Thymus (tissue), 11 donors: ENCODE results near the gene DNLZ. TPM values are rescaled to one million over a fixed set of nuclear protein-coding genes. Genes with fewer than 3 reads are reported as not detected.

Experiments
- DNase-seq, 9 donors: peaks; one replicate each; pipeline ENCODE4 v3.0.0-alpha.2; 2013; ENCODE audit warnings: low spot score in 9 of 9, low read depth in 6 of 9, missing footprints in 1 of 9
- H3K27ac ChIP-seq, 2 donors: one replicate each; pipeline ENCODE4 v1.5.1; 2013; ENCODE audit warnings: control low read depth in 1 of 2, low read depth in 1 of 2, low read length in 1 of 2, mild to moderate bottlenecking in 1 of 2, moderate library complexity in 1 of 2
- H3K27me3 ChIP-seq, 2 donors: one replicate each; pipeline ENCODE4 v1.5.1; 2013; ENCODE audit warnings: low read length in 1 of 2; ENCODE audit not compliant: control insufficient read depth in 2 of 2, insufficient read depth in 1 of 2
- H3K36me3 ChIP-seq, 2 donors: one replicate each; pipeline ENCODE4 v1.5.1; 2013; ENCODE audit warnings: low read length in 1 of 2, mild to moderate bottlenecking in 1 of 2, moderate library complexity in 1 of 2; ENCODE audit not compliant: control insufficient read depth in 2 of 2, insufficient read depth in 2 of 2
- H3K4me1 ChIP-seq, 2 donors: one replicate each; pipeline ENCODE4 v1.5.1; 2013; ENCODE audit warnings: low read length in 2 of 2; ENCODE audit not compliant: control insufficient read depth in 2 of 2, insufficient read depth in 2 of 2
- H3K4me3 ChIP-seq, 2 donors: one replicate each; pipeline ENCODE4 v1.5.1; 2013; ENCODE audit warnings: low read length in 2 of 2, control low read depth in 1 of 2, mild to moderate bottlenecking in 1 of 2
- H3K9me3 ChIP-seq, 2 donors: one replicate each; pipeline ENCODE4 v1.5.1; 2013; ENCODE audit warnings: low read length in 1 of 2, mild to moderate bottlenecking in 1 of 2; ENCODE audit not compliant: control insufficient read depth in 2 of 2, insufficient read depth in 1 of 2
- WGBS: extraction: QIAGEN DNeasy Blood & Tissue Kit; methylation state at CpG from one replicate; pipeline ENCODE4 v1.1.7; 2013; 5-methylcytosine and 5-hydroxymethylcytosine counted together
- polyA plus RNA-seq: library from polyadenylated mRNA; stranded (reverse); fragments of 200-250 nt; gene quantifications from one replicate; pipeline ENCODE4 v1.2.3, GENCODE V29; 2013
- total RNA-seq: library from RNA; stranded (reverse); fragments of 120-200 nt; gene quantifications from one replicate; pipeline ENCODE4 v1.2.4, GENCODE V29; 2013
- donor health status: healthy.

Gene DNLZ
- total and polyA plus RNA-seq, 2 donors: 15.7 to 41.9 TPM

- Histone ChIP-seq H3K27ac (no peak overlapping the region), H3K27me3 (no peaks in the 10 kb centered on the region), H3K4me1 (peaks cover 0 to 8% of the 10 kb centered on the region in 2 donors), H3K4me3 (no peak overlapping the region), H3K9me3 (peaks cover 0 to 3% of the 10 kb centered on the region in 2 donors), H3K36me3 (peaks cover 3 to 12% of the 10 kb centered on the region in 2 donors)
- DNase-seq: no peak
- WGBS: 97% methylated on average over 28 of the region's 28 CpGs
These were observed 23.0 kb downstream of the DNLZ start for GRCh38 chr9:136340356-136341041.

- 94% methylated on average over 12 of the region's 12 CpGs for WGBS
- Histone ChIP-seq H3K4me3 (no peak overlapping the region), H3K36me3 (peaks cover 3 to 12% of the 10 kb centered on the region in 2 donors), H3K27me3 (no peaks in the 10 kb centered on the region), H3K4me1 (peaks cover 0 to 8% of the 10 kb centered on the region in 2 donors), H3K27ac (no peak overlapping the region), H3K9me3 (peaks cover 0 to 3% of the 10 kb centered on the region in 2 donors)
- DNase-seq: no peak
These were observed 23.6 kb downstream of the DNLZ start for GRCh38 chr9:136339958-136340310.

DNA sequence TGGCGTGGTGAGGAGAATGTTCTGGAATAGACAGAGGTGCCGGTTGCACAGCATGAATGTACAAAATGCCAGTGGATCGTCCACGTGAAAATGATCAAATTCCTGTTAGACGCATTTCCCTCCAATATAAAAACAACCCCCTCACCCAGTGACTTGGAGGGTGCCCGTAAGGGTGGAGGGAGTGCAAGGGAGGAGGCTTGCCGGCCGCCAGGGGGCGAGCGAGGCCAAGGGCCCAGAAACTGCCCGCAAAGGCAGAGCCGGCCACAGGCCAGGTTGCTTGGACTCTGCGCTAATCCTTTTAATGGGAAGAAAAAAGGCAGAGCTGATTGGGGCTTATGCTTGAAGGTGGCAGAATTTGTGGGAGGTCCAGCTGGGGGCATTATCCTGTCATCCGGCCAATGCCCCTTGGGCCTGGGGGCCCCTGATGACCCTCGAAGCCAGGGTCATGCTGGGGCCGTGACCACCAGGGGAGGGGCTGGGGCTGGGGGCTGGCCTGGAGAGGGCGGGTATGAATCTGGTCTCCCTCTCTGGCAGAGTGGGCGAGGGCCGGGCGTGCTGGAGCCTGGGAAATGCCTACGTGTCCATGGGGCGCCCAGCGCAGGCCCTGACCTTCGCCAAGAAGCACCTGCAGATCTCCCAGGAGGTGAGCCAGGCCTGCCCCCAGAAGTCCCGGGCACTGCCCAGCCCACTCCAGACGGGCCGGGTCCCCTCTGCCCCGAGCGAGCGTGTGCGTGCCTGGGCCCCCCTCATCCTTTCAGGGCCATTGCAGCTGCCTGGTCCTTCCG is 24.2 kb downstream of the DNLZ start:
- H3K9me3 ChIP-seq: peaks cover 0 to 3% of the 10 kb centered on the region in 2 donors
- no peaks in the 10 kb centered on the region for H3K27me3 ChIP-seq
- no peak overlapping the region for H3K27ac ChIP-seq
- no peak overlapping the region for H3K4me3 ChIP-seq
- peak in 1 of 9 donors; percentile 36 for DNase-seq
- 95% methylated on average over 32 of the region's 32 CpGs for WGBS
- H3K4me1 ChIP-seq: peaks cover 0 to 8% of the 10 kb centered on the region in 2 donors
- H3K36me3 ChIP-seq: peaks cover 3 to 12% of the 10 kb centered on the region in 2 donors

- no peak for DNase-seq
- Histone ChIP-seq H3K36me3 (peaks cover 3 to 12% of the 10 kb centered on the region in 2 donors), H3K9me3 (peaks cover 0 to 3% of the 10 kb centered on the region in 2 donors), H3K4me1 (peaks cover 0 to 9% of the 10 kb centered on the region in 2 donors), H3K27me3 (no peaks in the 10 kb centered on the region), H3K27ac (no peak overlapping the region), H3K4me3 (no peak overlapping the region)
- WGBS: 98% methylated on average over 25 of the region's 25 CpGs
These were observed 25.0 kb downstream of the DNLZ start for GRCh38 chr9:136338511-136338910.

GRCh38 chr9:136337416-136338395 is 25.8 kb downstream of the DNLZ start:
- 97% methylated on average over 43 of the region's 43 CpGs for WGBS
- Histone ChIP-seq H3K27me3 (no peaks in the 10 kb centered on the region), H3K4me1 (peaks cover 0 to 12% of the 10 kb centered on the region in 2 donors), H3K9me3 (no peaks in the 10 kb centered on the region), H3K4me3 (no peak overlapping the region), H3K27ac (no peak overlapping the region), H3K36me3 (peaks cover 3 to 12% of the 10 kb centered on the region in 2 donors)
- no peak for DNase-seq

DNA sequence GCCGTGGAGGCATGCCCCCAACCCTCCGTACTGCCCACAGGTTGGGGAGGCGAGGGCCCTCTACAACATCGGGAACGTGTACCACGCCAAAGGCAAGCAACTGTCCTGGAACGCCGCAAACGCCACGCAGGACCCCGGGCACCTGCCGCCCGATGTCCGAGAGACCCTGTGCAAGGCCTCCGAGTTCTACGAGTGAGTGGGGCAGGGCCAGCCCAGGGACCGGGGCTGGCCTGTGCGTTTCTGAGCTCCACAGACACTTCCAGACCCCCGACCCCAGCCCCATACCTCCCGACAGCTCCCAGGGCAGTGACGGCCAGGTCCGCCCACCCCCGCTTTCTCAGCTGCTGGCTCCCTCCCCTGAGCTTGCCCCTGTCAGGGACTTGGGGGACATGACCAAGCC is 26.7 kb downstream of the DNLZ start:
- Histone ChIP-seq H3K27ac (no peak overlapping the region), H3K4me1 (peaks cover 0 to 18% of the 10 kb centered on the region in 2 donors), H3K4me3 (no peak overlapping the region), H3K27me3 (no peaks in the 10 kb centered on the region), H3K36me3 (peaks cover 3 to 12% of the 10 kb centered on the region in 2 donors), H3K9me3 (no peaks in the 10 kb centered on the region)
- DNase-seq: no peak
- 98% methylated on average over 23 of the region's 23 CpGs for WGBS

DNA sequence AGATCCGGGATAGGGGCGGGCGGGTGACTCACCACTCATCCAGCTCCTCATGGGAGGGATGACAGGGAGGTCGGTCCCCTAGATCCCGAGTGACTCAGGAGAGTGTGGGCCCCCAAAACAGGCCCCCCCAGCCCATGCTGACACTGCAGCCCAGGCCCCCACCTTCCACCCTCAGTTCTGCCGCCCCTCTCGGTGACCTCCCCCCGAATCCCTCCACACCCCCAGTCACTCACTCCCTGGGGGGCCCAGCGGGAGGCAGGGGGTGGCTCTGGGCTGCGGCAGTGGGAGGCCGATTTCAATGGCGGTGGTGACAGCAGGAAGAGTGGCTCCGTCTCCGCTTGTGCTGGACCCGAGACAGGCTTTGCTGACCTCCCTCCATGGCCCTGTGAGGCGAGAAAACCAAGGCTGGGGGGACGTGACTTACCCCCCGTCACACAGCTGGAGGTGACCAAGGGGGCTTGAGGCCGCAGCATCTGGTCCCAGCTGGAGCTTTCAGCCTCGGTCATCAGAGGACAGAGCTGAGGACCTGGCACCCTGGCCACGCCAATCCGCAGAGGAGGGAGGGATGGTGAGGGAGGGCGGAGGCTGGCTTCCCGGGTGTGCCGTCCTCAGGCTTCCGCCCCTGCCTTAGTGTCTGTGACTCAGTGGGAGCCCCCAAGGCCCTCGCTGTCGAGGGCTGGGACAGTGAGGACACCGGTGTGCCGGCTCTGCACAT is 27.2 kb downstream of the DNLZ start:
- no peaks in the 10 kb centered on the region for H3K9me3 ChIP-seq
- H3K4me3 ChIP-seq: no peak overlapping the region
- H3K36me3 ChIP-seq: peaks cover 3 to 12% of the 10 kb centered on the region in 2 donors
- 96% methylated on average over 30 of the region's 30 CpGs for WGBS
- no peak for DNase-seq
- H3K27ac ChIP-seq: no peak overlapping the region
- no peaks in the 10 kb centered on the region for H3K27me3 ChIP-seq
- H3K4me1 ChIP-seq: peaks cover 0 to 18% of the 10 kb centered on the region in 2 donors

- 96% methylated on average over 26 of the region's 26 CpGs for WGBS
- H3K4me1 ChIP-seq: peaks cover 0 to 24% of the 10 kb centered on the region in 2 donors
- no peak overlapping the region for H3K27ac ChIP-seq
- no peaks in the 10 kb centered on the region for H3K9me3 ChIP-seq
- no peak overlapping the region for H3K4me3 ChIP-seq
- peaks cover 3 to 12% of the 10 kb centered on the region in 2 donors for H3K36me3 ChIP-seq
- no peaks in the 10 kb centered on the region for H3K27me3 ChIP-seq
- no peak for DNase-seq
These were observed 28.0 kb downstream of the DNLZ start for GRCh38 chr9:136335296-136336155.
